H9 (cell line): ENCODE data around the gene NODAL. TPM values are rescaled to one million over a fixed set of nuclear protein-coding genes. Genes with fewer than 3 reads are reported as not detected.

Experiments
- DNase-seq: peaks from one replicate; pipeline ENCODE4 v3.0.0-alpha.2; 2017
- H2AFZ ChIP-seq: one replicate; pipeline ENCODE4 v1.6.1; 2013; ENCODE audit warnings: mild to moderate bottlenecking, low read length, control low read depth, moderate library complexity
- H2AK5ac ChIP-seq: 2 replicates; pipeline ENCODE4 v1.6.1; 2013; ENCODE audit warnings: low read length, control low read depth, mixed read lengths; ENCODE audit not compliant: insufficient read length
- H2BK120ac ChIP-seq: one replicate; pipeline ENCODE4 v1.6.1; 2013; ENCODE audit warnings: low read depth, mild to moderate bottlenecking, low read length, control low read depth, inconsistent platforms; ENCODE audit not compliant: poor library complexity, severe bottlenecking
- H2BK12ac ChIP-seq: 2 replicates; pipeline ENCODE4 v1.6.1; 2013; ENCODE audit warnings: low read length, control low read depth, mixed read lengths, low read depth; ENCODE audit not compliant: insufficient read length
- H2BK15ac ChIP-seq: 2 replicates; pipeline ENCODE4 v1.6.1; 2013; ENCODE audit warnings: low read depth, low read length, control low read depth
- H2BK20ac ChIP-seq: one replicate; pipeline ENCODE4 v1.6.1; 2013; ENCODE audit warnings: low read depth, mild to moderate bottlenecking, low read length, control low read depth, inconsistent platforms; ENCODE audit not compliant: poor library complexity, severe bottlenecking
- H2BK5ac ChIP-seq: 2 replicates; pipeline ENCODE4 v1.6.1; 2013; ENCODE audit warnings: low read length, control low read depth, mixed read lengths; ENCODE audit not compliant: insufficient read length
- H3K14ac ChIP-seq: 2 replicates; pipeline ENCODE4 v1.6.1; 2013; ENCODE audit warnings: low read length, control low read depth; ENCODE audit not compliant: insufficient read depth
- H3K18ac ChIP-seq: 2 replicates; pipeline ENCODE4 v1.6.1; 2013; ENCODE audit warnings: low read depth, mild to moderate bottlenecking, mixed read lengths, low read length, control low read depth; ENCODE audit not compliant: insufficient read length
- H3K23ac ChIP-seq: 2 replicates; pipeline ENCODE4 v1.6.1; 2013; ENCODE audit warnings: low read length, control low read depth, mixed read lengths, low read depth; ENCODE audit not compliant: insufficient read length
- H3K23me2 ChIP-seq: 2 replicates; pipeline ENCODE4 v1.6.1; 2013; ENCODE audit warnings: low read depth, mild to moderate bottlenecking, mixed read lengths, low read length, control low read depth; ENCODE audit not compliant: insufficient read length, poor library complexity, severe bottlenecking
- H3K27ac ChIP-seq: 2 replicates; pipeline ENCODE4 v1.5.1; 2013; ENCODE audit warnings: low read length, control low read depth, mixed read lengths, low read depth; ENCODE audit not compliant: insufficient read length
- H3K27me3 ChIP-seq: 2 replicates; pipeline ENCODE4 v1.6.1; 2013; ENCODE audit warnings: low read length, control low read depth, inconsistent platforms; ENCODE audit not compliant: insufficient read depth
- H3K4ac ChIP-seq: 2 replicates; pipeline ENCODE4 v1.6.1; 2013; ENCODE audit warnings: low read depth, mild to moderate bottlenecking, control low read depth, inconsistent platforms, low read length, moderate library complexity
- H3K4me1 ChIP-seq: 2 replicates; pipeline ENCODE4 v1.6.1; 2013; ENCODE audit warnings: low read length, control low read depth, inconsistent platforms; ENCODE audit not compliant: insufficient read depth
- H3K4me2 ChIP-seq: 2 replicates; pipeline ENCODE4 v1.6.1; 2013; ENCODE audit warnings: low read length, control low read depth, mixed read lengths; ENCODE audit not compliant: insufficient read length, insufficient read depth
- H3K56ac ChIP-seq: 2 replicates; pipeline ENCODE4 v1.6.1; 2013; ENCODE audit warnings: low read depth, mild to moderate bottlenecking, mixed read lengths, low read length, control low read depth; ENCODE audit not compliant: insufficient read length
- H3K79me1 ChIP-seq: 2 replicates; pipeline ENCODE4 v1.6.1; 2013; ENCODE audit warnings: low read depth, mild to moderate bottlenecking, moderate library complexity, low read length, control low read depth, inconsistent platforms; ENCODE audit not compliant: insufficient read depth, poor library complexity, severe bottlenecking
- H3K79me2 ChIP-seq: 2 replicates; pipeline ENCODE4 v1.6.1; 2013; ENCODE audit warnings: low read length, control low read depth, inconsistent platforms; ENCODE audit not compliant: insufficient read depth
- H3K9ac ChIP-seq: 2 replicates; pipeline ENCODE4 v1.6.1; 2013; ENCODE audit warnings: low read length, control low read depth, mixed read lengths; ENCODE audit not compliant: insufficient read length; ENCODE audit errors: extremely low read depth
- H3K9me3 ChIP-seq: one replicate; pipeline ENCODE4 v1.6.1; 2013; ENCODE audit warnings: low read depth, low read length, inconsistent platforms; ENCODE audit not compliant: control insufficient read depth
- H3T11ph ChIP-seq: one replicate; pipeline ENCODE4 v1.6.1; 2013; ENCODE audit warnings: mild to moderate bottlenecking, low read length, control low read depth, inconsistent platforms
- H4K20me1 ChIP-seq: one replicate; pipeline ENCODE4 v1.6.1; 2013; ENCODE audit not compliant: control insufficient read depth, insufficient read length, insufficient read depth
- H4K5ac ChIP-seq: 2 replicates; pipeline ENCODE4 v1.6.1; 2013; ENCODE audit warnings: low read depth, mild to moderate bottlenecking, mixed read lengths, low read length, control low read depth; ENCODE audit not compliant: insufficient read length
- H4K8ac ChIP-seq: replicated peaks from 2 replicates; pipeline ENCODE4 v1.6.1; 2013; ENCODE audit warnings: low read length, control low read depth, mixed read lengths, low read depth; ENCODE audit not compliant: insufficient read length
- H4K91ac ChIP-seq: 2 replicates; pipeline ENCODE4 v1.6.1; 2013; ENCODE audit warnings: low read depth, mild to moderate bottlenecking, moderate library complexity, mixed read lengths, low read length, control low read depth; ENCODE audit not compliant: insufficient read length
- H3K27ac Mint-ChIP-seq, 3 experiments: 2 replicates in 2 of 3; 3 replicates in 1 of 3; pipeline ENCODE4 v1.8.0; 2020 to 2021; ENCODE audit warnings: mixed read lengths in 3 of 3, mild to moderate bottlenecking in 1 of 3, moderate library complexity in 1 of 3
- H3K27me3 Mint-ChIP-seq: 2 replicates; pipeline ENCODE4 v1.8.0; 2021; ENCODE audit warnings: low read depth, mild to moderate bottlenecking, moderate library complexity, mixed read lengths
- H3K36me3 Mint-ChIP-seq, 3 experiments: 2 replicates in 2 of 3; 3 replicates in 1 of 3; pipeline ENCODE4 v1.8.0; 2020 to 2021; ENCODE audit warnings: low read depth in 3 of 3, mixed read lengths in 3 of 3; ENCODE audit not compliant: insufficient read depth in 1 of 3
- H3K4me1 Mint-ChIP-seq, 2 experiments: 2 replicates each; pipeline ENCODE4 v1.8.0; 2020; ENCODE audit warnings: mixed read lengths in 2 of 2
- H3K4me3 Mint-ChIP-seq, 2 experiments: 2 replicates in 1 of 2; 3 replicates in 1 of 2; pipeline ENCODE4 v1.8.0; 2020 to 2021; ENCODE audit warnings: mild to moderate bottlenecking in 2 of 2, mixed read lengths in 2 of 2, moderate library complexity in 1 of 2
- H3K9me3 Mint-ChIP-seq, 2 experiments: 2 replicates in 1 of 2; 3 replicates in 1 of 2; pipeline ENCODE4 v1.8.0; 2020; ENCODE audit warnings: mild to moderate bottlenecking in 2 of 2, mixed read lengths in 2 of 2, moderate library complexity in 1 of 2
- CTCF ChIP-seq: fragments of 200-600 bp; sonication (generic); conservative IDR thresholded peaks from 3 replicates; pipeline ENCODE4 v1.8.0; 2021; ENCODE audit warnings: antibody characterized with exemption, mild to moderate bottlenecking
- WGBS: extraction: QIAGEN DNeasy Blood & Tissue Kit; methylation state at CpG from one replicate; pipeline ENCODE4 v1.1.7; 2013; ENCODE audit warnings: missing lambda C conversion rate, low lambda C conversion rate, mixed read lengths; ENCODE audit not compliant: insufficient read length; ENCODE audit errors: extremely low coverage; 5-methylcytosine and 5-hydroxymethylcytosine counted together
- total RNA-seq: library from RNA; stranded (reverse); gene quantifications from 2 replicates; pipeline ENCODE4 v1.2.1, GENCODE V29; 2021

NODAL gene
- total RNA-seq, 1 experiment from 2014 or later = 80.7 TPM

GRCh38 chr10:70417568-70417967 lies 23.9 kb downstream of the NODAL start:
- Mint-ChIP-seq H3K27me3 (no peaks in the 10 kb centered on the region), H3K36me3 (peaks cover 24 to 44% (median 41%) of the 10 kb centered on the region in 3 experiments; a peak in 6 of 7 replicates), H3K4me3 (no peak overlapping the region), H3K9me3 (no peaks in the 10 kb centered on the region), H3K27ac (no peak overlapping the region), H3K4me1 (peaks cover 4 to 8% of the 10 kb centered on the region in 2 experiments)
- H3K4me1 ChIP-seq = no peaks in the 10 kb centered on the region
- H3K9ac ChIP-seq = no peak overlapping the region
- peaks cover 2% of the 10 kb centered on the region; the same call in 1 of the 2 replicates for H3K79me2 ChIP-seq
- TF ChIP-seq CTCF = no peak
- no peak overlapping the region for H2BK5ac ChIP-seq
- H3K56ac ChIP-seq = no peak overlapping the region
- peaks cover 6% of the 10 kb centered on the region for H3K79me1 ChIP-seq
- H2BK120ac ChIP-seq = no peak overlapping the region
- no peak overlapping the region for H2BK15ac ChIP-seq
- H2AFZ ChIP-seq = no peak overlapping the region
- no peak overlapping the region for H3K18ac ChIP-seq
- H4K8ac ChIP-seq = no peak overlapping the region
- no peaks in the 10 kb centered on the region for H3K23me2 ChIP-seq
- H3K9me3 ChIP-seq = no peaks in the 10 kb centered on the region
- no peak overlapping the region for H4K5ac ChIP-seq
- H2BK12ac ChIP-seq = no peak overlapping the region
- no peak for DNase-seq
- no peak overlapping the region for H3K4ac ChIP-seq
- WGBS = no CpG with 5 or more reads among the region's 1 CpG
- H3K23ac ChIP-seq = no peak overlapping the region
- no peaks in the 10 kb centered on the region for H4K20me1 ChIP-seq
- H3K27me3 ChIP-seq = no peaks in the 10 kb centered on the region
- no peak overlapping the region for H2BK20ac ChIP-seq
- no peak overlapping the region for H3K4me2 ChIP-seq
- H4K91ac ChIP-seq = no peak overlapping the region
- H3K14ac ChIP-seq = no peak overlapping the region
- no peak overlapping the region for H3K27ac ChIP-seq
- no peak overlapping the region for H2AK5ac ChIP-seq
- H3T11ph ChIP-seq = no peak overlapping the region
